Breast epithelium (tissue), 4 donors: ENCODE data around the gene INTS1. TPM values are rescaled to one million over a fixed set of nuclear protein-coding genes. Genes with fewer than 3 reads are reported as not detected.

Source experiments
- DNase-seq, 2 donors: peaks; one replicate each; pipeline ENCODE4 v3.0.0-alpha.2; 2019; ENCODE audit warnings: low spot score in 2 of 2
- H3K27ac ChIP-seq, 2 donors: fragments of 200-600 bp; sonication (generic) in 1 of 2; one replicate each; pipeline ENCODE4 v1.5.1; 2016 to 2019; ENCODE audit warnings: mild to moderate bottlenecking in 1 of 2
- H3K27me3 ChIP-seq, 2 donors: fragments of 200-600 bp; sonication (generic) in 1 of 2; one replicate each; pipeline versions ENCODE4 v1.5.1 to v1.6.0; 2017 to 2019; ENCODE audit warnings: control low read depth in 1 of 2, mild to moderate bottlenecking in 1 of 2
- H3K36me3 ChIP-seq: fragments of 200-600 bp; one replicate; pipeline ENCODE4 v1.5.1; 2019
- H3K4me1 ChIP-seq, 2 donors: fragments of 200-600 bp; sonication (generic); one replicate each; pipeline ENCODE4 v1.5.1; 2016 to 2019; ENCODE audit warnings: control low read depth in 1 of 2
- H3K4me3 ChIP-seq, 3 donors: fragments of 200-600 bp; sonication (generic); 1 replicate in 2 of 3; 2 replicates in 1 of 3; pipeline ENCODE4 v1.5.1; 2016 to 2019; ENCODE audit warnings: mild to moderate bottlenecking in 3 of 3, moderate library complexity in 2 of 3
- H3K9me3 ChIP-seq, 2 donors: fragments of 200-600 bp; sonication (generic) in 1 of 2; one replicate each; pipeline ENCODE4 v1.5.1; 2016 to 2019; ENCODE audit warnings: control low read depth in 1 of 2
- POLR2A ChIP-seq: fragments of 450-650 bp; IDR thresholded peaks from one replicate; pipeline ENCODE4 v1.6.1; 2016; ENCODE audit warnings: antibody characterized with exemption, mild to moderate bottlenecking, moderate library complexity
- POLR2AphosphoS5 ChIP-seq, 3 donors: sonication (generic); formaldehyde crosslinking; IDR thresholded peaks; one replicate each; pipeline ENCODE4 v1.6.1; 2017; ENCODE audit warnings: antibody characterized with exemption in 3 of 3
- intact Hi-C: fragments of 100-400 bp; cut with DNase I; formaldehyde crosslinking; loops from one replicate; pipeline ENCODE4 v1.15.1; 2023; ENCODE audit warnings: low total_unique reads
- total RNA-seq, 3 donors: library from RNA; depleted of rRNA; stranded (reverse); fragments of >200 nt; gene quantifications; one replicate each; pipeline ENCODE4 v1.1.0, GENCODE V29; 2016
- TF ChIP-seq, protein P1 (sequence below), 3 donors: fragments of 450-650 bp; IDR thresholded peaks; one replicate each; pipeline ENCODE4 v1.5.1; 2016 to 2017; ENCODE audit warnings: antibody characterized with exemption in 3 of 3, mild to moderate bottlenecking in 3 of 3, moderate library complexity in 3 of 3

INTS1 gene
- total RNA-seq, 3 donors from 2014 or later = 27.5 to 32.1 (median 27.7) TPM

DNA sequence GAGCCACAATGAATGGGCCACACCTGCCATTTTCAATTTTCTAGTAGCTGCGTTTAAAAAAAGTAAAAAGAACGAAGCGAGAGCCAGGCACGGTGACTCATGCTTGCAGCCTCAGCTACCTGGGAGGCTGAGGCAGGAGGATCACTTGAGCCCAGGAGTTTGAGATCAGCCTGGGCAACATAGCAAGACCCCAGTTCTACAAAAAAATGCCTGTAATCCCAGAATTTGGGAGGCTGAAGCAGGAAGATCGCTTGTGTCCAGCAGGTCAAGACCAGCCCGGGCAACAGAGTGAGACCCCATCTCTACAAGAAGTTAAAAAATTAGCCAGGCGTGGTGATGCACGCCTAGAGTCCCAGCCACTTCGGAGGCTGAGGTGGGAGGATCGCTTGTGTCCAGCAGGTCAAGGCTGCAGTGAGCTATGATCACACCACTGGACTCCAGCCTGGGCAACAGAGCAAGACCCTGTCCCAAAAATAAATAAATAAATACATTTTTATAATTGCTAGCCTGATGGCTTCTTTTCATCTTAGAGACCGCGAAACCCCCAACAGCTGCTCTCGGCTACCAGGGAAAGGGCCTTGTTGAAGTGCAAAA is 77.0 kb downstream of the INTS1 start:
- Histone ChIP-seq H3K9me3 (no peaks in the 10 kb centered on the region), H3K36me3 (no peaks in the 10 kb centered on the region), H3K27ac (no peak overlapping the region), H3K27me3 (peaks cover 9 to 57% of the 10 kb centered on the region in 2 donors), H3K4me3 (no peak overlapping the region), H3K4me1 (peaks cover 0 to 5% of the 10 kb centered on the region in 2 donors)
- no peak for DNase-seq
- intact Hi-C loops = no loop called here
- TF ChIP-seq POLR2A (no peak), POLR2AphosphoS5 (IDR thresholded peaks at IDR 0.05) (no peak)
- TF ChIP-seq, protein P1, sequence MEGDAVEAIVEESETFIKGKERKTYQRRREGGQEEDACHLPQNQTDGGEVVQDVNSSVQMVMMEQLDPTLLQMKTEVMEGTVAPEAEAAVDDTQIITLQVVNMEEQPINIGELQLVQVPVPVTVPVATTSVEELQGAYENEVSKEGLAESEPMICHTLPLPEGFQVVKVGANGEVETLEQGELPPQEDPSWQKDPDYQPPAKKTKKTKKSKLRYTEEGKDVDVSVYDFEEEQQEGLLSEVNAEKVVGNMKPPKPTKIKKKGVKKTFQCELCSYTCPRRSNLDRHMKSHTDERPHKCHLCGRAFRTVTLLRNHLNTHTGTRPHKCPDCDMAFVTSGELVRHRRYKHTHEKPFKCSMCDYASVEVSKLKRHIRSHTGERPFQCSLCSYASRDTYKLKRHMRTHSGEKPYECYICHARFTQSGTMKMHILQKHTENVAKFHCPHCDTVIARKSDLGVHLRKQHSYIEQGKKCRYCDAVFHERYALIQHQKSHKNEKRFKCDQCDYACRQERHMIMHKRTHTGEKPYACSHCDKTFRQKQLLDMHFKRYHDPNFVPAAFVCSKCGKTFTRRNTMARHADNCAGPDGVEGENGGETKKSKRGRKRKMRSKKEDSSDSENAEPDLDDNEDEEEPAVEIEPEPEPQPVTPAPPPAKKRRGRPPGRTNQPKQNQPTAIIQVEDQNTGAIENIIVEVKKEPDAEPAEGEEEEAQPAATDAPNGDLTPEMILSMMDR (IDR thresholded peaks at IDR 0.05) = no peak

GRCh38 chr7:1426474-1426873 is 77.7 kb downstream of the INTS1 start:
- peaks cover 0 to 5% of the 10 kb centered on the region in 2 donors for H3K4me1 ChIP-seq
- peaks cover 9 to 59% of the 10 kb centered on the region in 2 donors for H3K27me3 ChIP-seq
- intact Hi-C loops = no loop called here
- TF ChIP-seq POLR2A = no peak
- TF ChIP-seq, protein P1 (IDR thresholded peaks at IDR 0.05) = no peak
- no peak for TF ChIP-seq POLR2AphosphoS5 (IDR thresholded peaks at IDR 0.05)
- no peaks in the 10 kb centered on the region for H3K9me3 ChIP-seq
- no peak for DNase-seq
- H3K4me3 ChIP-seq = no peak overlapping the region
- no peaks in the 10 kb centered on the region for H3K36me3 ChIP-seq
- no peak overlapping the region for H3K27ac ChIP-seq

DNA sequence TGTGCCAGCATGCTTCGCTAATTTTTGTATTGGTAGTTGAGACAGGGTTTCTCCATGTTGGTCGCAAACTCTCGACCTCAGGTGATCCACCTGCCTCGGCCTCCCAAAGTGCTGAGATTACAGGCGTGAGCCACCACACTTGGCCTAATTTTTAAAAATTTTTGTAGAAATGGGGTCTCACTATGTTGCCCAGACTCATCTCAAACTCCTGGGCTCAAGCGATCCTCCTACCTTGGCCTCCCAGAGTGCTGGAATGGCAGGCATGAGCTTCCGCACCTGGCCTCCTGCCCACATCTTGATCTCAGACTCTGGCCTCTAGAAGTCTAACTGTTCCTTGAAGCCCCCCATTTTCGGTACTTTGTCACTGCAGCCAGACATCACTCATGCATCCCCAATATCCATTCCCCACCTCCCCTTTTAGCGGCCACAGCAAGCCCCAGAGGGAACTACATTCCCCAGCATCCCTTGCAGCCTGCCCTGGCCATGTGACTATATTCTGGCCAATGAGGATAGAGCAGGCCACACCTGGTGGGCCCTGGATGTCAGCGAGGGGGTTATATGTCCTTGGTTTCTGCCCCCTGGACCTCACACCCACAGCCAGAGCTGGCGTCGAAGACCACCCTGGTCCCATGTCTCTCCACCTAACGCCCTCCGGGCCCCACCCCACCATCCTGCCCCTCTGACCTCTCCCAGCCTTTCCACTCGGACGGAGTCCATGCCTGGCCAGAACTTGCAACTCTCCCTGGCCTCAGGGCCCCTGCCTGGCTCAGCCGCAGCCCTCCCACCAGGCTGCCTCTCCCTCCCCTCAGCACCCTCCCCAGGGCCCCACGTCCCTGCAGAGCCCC is 78.7 kb downstream of the INTS1 start:
- Histone ChIP-seq H3K4me1 (peaks cover 0 to 5% of the 10 kb centered on the region in 2 donors), H3K27ac (no peak overlapping the region), H3K27me3 (peaks cover 9 to 52% of the 10 kb centered on the region in 2 donors), H3K36me3 (no peaks in the 10 kb centered on the region), H3K4me3 (no peak overlapping the region), H3K9me3 (no peaks in the 10 kb centered on the region)
- no peak for DNase-seq
- TF ChIP-seq, protein P1 (IDR thresholded peaks at IDR 0.05) = no peak
- TF ChIP-seq POLR2A (no peak), POLR2AphosphoS5 (IDR thresholded peaks at IDR 0.05) (no peak)
- intact Hi-C loops = no loop called here

GRCh38 chr7:1424041-1424440 is 80.1 kb downstream of the INTS1 start:
- H3K4me1 ChIP-seq = peaks cover 0 to 5% of the 10 kb centered on the region in 2 donors
- TF ChIP-seq POLR2A (no peak), POLR2AphosphoS5 (IDR thresholded peaks at IDR 0.05) (no peak)
- TF ChIP-seq, protein P1 (IDR thresholded peaks at IDR 0.05) = no peak
- intact Hi-C loops = no loop called here
- no peaks in the 10 kb centered on the region for H3K36me3 ChIP-seq
- no peak overlapping the region for H3K4me3 ChIP-seq
- DNase-seq = no peak
- H3K27me3 ChIP-seq = peaks cover under 1 to 45% of the 10 kb centered on the region in 2 donors
- H3K9me3 ChIP-seq = no peaks in the 10 kb centered on the region
- H3K27ac ChIP-seq = no peak overlapping the region

DNA sequence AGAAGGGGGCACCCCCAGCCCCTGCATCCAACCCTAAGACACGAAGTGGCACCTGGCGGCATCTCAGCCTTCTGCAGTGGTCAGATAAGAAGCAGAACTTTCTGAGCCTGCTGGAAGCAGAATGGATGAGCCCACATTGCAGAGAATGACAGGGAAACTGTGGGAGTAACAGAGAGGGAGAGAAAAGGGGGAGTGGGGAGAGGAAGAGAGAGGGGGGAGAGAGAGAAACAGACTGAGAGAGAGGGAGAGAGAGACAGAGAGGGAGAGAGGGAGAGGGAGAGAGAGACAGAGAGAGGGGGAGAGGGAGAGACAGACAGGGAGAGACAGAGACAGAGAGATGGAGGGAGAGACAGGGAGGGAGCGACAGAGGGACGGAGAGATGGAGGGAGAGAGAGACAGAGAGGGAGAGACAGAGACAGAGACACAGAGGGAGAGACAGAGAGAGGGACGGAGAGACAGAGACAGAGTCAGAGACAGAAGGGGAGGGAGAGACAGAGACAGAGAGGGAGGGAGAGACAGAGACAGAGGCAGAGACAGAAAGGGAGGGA is 80.9 kb downstream of the INTS1 start:
- peaks cover 0 to 5% of the 10 kb centered on the region in 2 donors for H3K4me1 ChIP-seq
- TF ChIP-seq POLR2AphosphoS5 (IDR thresholded peaks at IDR 0.05) = no peak
- TF ChIP-seq, protein P1 (IDR thresholded peaks at IDR 0.05) = no peak
- no peak for TF ChIP-seq POLR2A
- intact Hi-C loops = no loop called here
- no peak overlapping the region for H3K27ac ChIP-seq
- H3K27me3 ChIP-seq = peaks cover 0 to 48% of the 10 kb centered on the region in 2 donors
- no peak overlapping the region for H3K4me3 ChIP-seq
- H3K9me3 ChIP-seq = no peaks in the 10 kb centered on the region
- DNase-seq = no peak
- no peaks in the 10 kb centered on the region for H3K36me3 ChIP-seq
